Peyer's patch (tissue), 4 donors: ENCODE results near the gene AKT3.

Experiments
- POLR2A ChIP-seq, 2 donors: fragments of 450-650 bp; IDR thresholded peaks; one replicate each; pipeline ENCODE4 v1.5.1; 2017; ENCODE audit warnings: antibody characterized with exemption in 2 of 2, mild to moderate bottlenecking in 2 of 2, moderate library complexity in 2 of 2
- TF ChIP-seq, protein P1 (sequence below), 6 experiments: fragments of 450-650 bp in 4 of 6; fragments of 200-600 bp in 2 of 6; sonication (generic) in 1 of 6; IDR thresholded peaks; one replicate each; pipeline ENCODE4 v1.5.1; 2017 to 2019; ENCODE audit warnings: antibody characterized with exemption in 6 of 6, mild to moderate bottlenecking in 3 of 6, moderate library complexity in 1 of 6

DNA sequence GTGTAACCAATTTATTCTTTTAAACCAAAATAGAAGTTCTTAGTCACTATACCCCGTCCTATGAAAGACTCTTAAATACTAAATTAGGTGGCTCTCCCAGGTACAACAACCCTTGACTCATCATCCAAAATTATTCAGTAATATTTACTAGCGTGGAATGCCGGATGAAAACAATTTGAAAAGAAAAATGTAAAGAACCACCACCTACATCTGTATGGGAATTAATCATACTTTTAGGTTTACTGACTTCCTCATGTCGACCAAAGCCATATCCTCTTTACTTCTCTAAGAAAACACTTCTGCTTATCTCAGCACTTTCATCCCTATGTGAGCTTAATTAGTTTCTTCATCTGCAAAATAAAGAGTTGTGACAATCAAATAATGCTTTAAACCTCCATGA lies 139.6 kb downstream of the AKT3 start:
- TF ChIP-seq, protein P1, sequence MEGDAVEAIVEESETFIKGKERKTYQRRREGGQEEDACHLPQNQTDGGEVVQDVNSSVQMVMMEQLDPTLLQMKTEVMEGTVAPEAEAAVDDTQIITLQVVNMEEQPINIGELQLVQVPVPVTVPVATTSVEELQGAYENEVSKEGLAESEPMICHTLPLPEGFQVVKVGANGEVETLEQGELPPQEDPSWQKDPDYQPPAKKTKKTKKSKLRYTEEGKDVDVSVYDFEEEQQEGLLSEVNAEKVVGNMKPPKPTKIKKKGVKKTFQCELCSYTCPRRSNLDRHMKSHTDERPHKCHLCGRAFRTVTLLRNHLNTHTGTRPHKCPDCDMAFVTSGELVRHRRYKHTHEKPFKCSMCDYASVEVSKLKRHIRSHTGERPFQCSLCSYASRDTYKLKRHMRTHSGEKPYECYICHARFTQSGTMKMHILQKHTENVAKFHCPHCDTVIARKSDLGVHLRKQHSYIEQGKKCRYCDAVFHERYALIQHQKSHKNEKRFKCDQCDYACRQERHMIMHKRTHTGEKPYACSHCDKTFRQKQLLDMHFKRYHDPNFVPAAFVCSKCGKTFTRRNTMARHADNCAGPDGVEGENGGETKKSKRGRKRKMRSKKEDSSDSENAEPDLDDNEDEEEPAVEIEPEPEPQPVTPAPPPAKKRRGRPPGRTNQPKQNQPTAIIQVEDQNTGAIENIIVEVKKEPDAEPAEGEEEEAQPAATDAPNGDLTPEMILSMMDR (IDR thresholded peaks at IDR 0.05) = no peak
- no peak for TF ChIP-seq POLR2A (IDR thresholded peaks at IDR 0.05)
